ENCODE results near the gene RASL10A. TPM values are rescaled to one million over a fixed set of nuclear protein-coding genes. Genes with fewer than 3 reads are reported as not detected.

RASL10A gene
- total RNA-seq, 1 experiment from 2014 or later, result not detected

- H2AFZ ChIP-seq, result no peak overlapping the region
- BruUV-seq (replicated peaks), result no TSS peak
- intact Hi-C loops (cut with micrococcal nuclease; ENCODE audit: unreplicated experiment), result no loop called here
- peaks cover 23% of the 10 kb centered on the region for H3K4me1 ChIP-seq (replicated peaks; ENCODE audit: insufficient read depth)
- ChIA-PET POLR2A (ENCODE audit: unreplicated experiment) (no interaction called here), CTCF (no interaction called here)
- peaks cover 16% of the 10 kb centered on the region; the same call in 1 of the 2 replicates for H3F3A ChIP-seq (ENCODE audit: insufficient read depth, low read depth)
- TF ChIP-seq EZH2 (IDR thresholded peaks at IDR 0.05; ENCODE audit: low read depth), result no peak
- TF ChIP-seq, protein P1, sequence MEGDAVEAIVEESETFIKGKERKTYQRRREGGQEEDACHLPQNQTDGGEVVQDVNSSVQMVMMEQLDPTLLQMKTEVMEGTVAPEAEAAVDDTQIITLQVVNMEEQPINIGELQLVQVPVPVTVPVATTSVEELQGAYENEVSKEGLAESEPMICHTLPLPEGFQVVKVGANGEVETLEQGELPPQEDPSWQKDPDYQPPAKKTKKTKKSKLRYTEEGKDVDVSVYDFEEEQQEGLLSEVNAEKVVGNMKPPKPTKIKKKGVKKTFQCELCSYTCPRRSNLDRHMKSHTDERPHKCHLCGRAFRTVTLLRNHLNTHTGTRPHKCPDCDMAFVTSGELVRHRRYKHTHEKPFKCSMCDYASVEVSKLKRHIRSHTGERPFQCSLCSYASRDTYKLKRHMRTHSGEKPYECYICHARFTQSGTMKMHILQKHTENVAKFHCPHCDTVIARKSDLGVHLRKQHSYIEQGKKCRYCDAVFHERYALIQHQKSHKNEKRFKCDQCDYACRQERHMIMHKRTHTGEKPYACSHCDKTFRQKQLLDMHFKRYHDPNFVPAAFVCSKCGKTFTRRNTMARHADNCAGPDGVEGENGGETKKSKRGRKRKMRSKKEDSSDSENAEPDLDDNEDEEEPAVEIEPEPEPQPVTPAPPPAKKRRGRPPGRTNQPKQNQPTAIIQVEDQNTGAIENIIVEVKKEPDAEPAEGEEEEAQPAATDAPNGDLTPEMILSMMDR (conservative IDR thresholded peaks at IDR 0.05), result no peak; the same call in 1 of the 2 replicates
- H3K79me2 ChIP-seq (ENCODE audit: low read depth), result no peaks in the 10 kb centered on the region
- no peaks in the 10 kb centered on the region for H3K9me2 ChIP-seq (ENCODE audit: insufficient read depth)
- no peaks in the 10 kb centered on the region for H3K27me3 ChIP-seq (ENCODE audit: insufficient read depth, low read depth)
- H3K9me3 ChIP-seq (ENCODE audit: insufficient read depth, low read depth), result no peaks in the 10 kb centered on the region
- no peaks in the 10 kb centered on the region for H4K20me1 ChIP-seq (ENCODE audit: insufficient read depth)
- H3K4me3 ChIP-seq, result no peak overlapping the region
- H3K4me2 ChIP-seq, result no peak overlapping the region
- H3K27ac ChIP-seq, result no peak overlapping the region
- DNase-seq, result no peak
- no peaks in the 10 kb centered on the region for H3K36me3 ChIP-seq (ENCODE audit: low read depth)
These were observed 2.3 kb downstream of the RASL10A start for GRCh38 chr22:29313126-29313575.

DNA sequence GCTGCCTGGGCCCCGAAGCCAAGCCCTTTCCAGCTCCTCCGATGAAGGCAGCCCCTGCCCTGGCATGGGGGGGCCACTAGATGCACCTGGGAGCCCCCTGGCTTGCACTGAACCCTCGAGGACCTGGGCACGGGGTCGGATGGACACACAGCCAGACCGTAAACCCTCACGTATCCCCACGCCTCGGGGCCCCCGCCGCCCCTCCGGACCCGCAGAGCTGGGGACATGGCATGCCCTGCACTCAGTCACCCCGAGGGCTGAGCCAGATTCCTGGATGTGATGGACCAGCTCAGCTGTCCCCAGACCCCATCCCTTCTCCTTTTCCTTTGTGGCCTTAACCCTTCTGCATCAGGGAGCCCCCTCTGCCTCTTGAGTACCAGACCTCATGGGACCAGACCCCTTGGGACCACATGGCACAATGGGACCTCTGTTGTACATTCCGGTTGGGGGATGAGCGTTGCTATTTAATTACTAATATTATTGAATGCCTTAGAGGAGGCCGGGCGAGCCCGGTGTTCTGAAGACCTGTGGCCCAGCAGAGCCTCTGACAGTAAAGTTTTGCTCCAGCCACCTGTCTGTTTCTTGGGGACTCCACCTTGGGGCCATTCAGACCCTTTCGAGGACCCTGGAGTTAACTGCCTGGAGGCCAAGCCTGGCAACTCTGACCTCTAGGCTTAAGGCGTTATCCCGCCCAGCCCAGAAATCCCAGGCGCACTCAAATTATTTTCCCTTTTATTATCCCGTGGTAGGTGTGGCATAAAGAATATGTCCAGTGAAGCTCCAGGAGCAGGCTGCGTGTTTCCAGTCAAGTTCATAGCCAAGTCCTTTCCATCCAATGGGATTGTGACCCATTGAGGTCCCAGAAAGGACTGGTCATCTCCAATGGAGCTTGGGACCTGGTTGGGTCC is 3.0 kb downstream of the RASL10A start:
- no peak for DNase-seq
- ChIA-PET POLR2A (ENCODE audit: unreplicated experiment) (interaction anchor here (0.6 kb wide), 1 partner anchor 8 kb away, joined by 3 read pairs; no protein-coding TSS in a partner anchor), CTCF (no interaction called here)
- H3K27ac ChIP-seq, result no peak overlapping the region
- peaks cover 27% of the 10 kb centered on the region for H3K4me1 ChIP-seq (replicated peaks; ENCODE audit: insufficient read depth)
- H3K4me2 ChIP-seq, result no peak overlapping the region
- TF ChIP-seq, protein P1 (conservative IDR thresholded peaks at IDR 0.05), result no peak
- TF ChIP-seq EZH2 (IDR thresholded peaks at IDR 0.05; ENCODE audit: low read depth), result no peak
- no peaks in the 10 kb centered on the region for H3K9me3 ChIP-seq (ENCODE audit: insufficient read depth, low read depth)
- H4K20me1 ChIP-seq (ENCODE audit: insufficient read depth), result no peaks in the 10 kb centered on the region
- no peak overlapping the region for H3K4me3 ChIP-seq
- intact Hi-C loops (cut with micrococcal nuclease; ENCODE audit: unreplicated experiment), result no loop called here
- peaks cover 16% of the 10 kb centered on the region; the same call in 1 of the 2 replicates for H3F3A ChIP-seq (ENCODE audit: insufficient read depth, low read depth)
- H3K36me3 ChIP-seq (ENCODE audit: low read depth), result no peaks in the 10 kb centered on the region
- H3K9me2 ChIP-seq (ENCODE audit: insufficient read depth), result no peaks in the 10 kb centered on the region
- 0 out of 2 replicates have a peak, but pooled peaks cover 5% of the 10 kb centered on the region for H3K79me2 ChIP-seq (ENCODE audit: low read depth)
- no peak overlapping the region for H2AFZ ChIP-seq
- no TSS peak for BruUV-seq (replicated peaks)
- H3K27me3 ChIP-seq (ENCODE audit: insufficient read depth, low read depth), result no peaks in the 10 kb centered on the region

DNA sequence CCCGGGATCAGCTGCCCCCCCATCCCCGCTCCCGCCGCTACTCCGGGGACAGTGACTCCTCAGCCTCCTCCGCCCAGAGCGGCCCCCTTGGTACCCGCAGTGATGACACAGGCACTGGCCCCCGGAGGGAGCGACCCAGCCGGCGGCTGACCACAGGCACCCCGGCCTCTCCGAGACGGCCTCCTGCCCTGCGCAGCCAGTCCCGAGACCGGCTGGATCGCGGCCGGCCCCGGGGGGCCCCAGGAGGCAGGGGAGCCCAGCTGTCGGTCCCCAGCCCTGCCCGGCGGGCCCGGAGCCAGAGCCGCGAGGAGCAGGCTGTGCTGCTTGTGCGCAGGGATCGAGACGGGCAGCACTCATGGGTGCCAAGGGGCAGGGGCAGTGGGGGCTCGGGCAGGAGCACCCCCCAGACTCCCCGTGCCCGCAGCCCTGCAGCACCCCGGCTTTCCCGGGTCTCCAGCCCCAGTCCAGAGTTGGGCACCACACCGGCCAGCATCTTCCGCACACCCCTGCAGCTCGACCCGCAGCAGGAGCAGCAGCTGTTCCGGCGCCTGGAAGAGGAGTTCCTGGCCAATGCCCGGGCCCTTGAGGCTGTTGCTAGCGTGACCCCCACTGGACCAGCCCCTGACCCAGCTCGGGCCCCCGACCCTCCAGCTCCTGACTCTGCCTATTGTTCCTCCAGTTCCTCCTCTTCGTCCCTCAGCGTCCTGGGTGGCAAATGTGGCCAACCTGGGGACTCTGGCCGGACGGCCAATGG is 3.9 kb downstream of the RASL10A start:
- Histone ChIP-seq H3K9me3 (ENCODE audit: insufficient read depth, low read depth) (no peaks in the 10 kb centered on the region), H3K4me2 (peak overlapping the region; percentile 31; the same call in 1 of the 2 replicates), H4K20me1 (ENCODE audit: insufficient read depth) (no peaks in the 10 kb centered on the region), H3K27me3 (ENCODE audit: insufficient read depth, low read depth) (no peaks in the 10 kb centered on the region), H3K27ac (no peak overlapping the region), H3K36me3 (ENCODE audit: low read depth) (no peaks in the 10 kb centered on the region), H3K9me2 (ENCODE audit: insufficient read depth) (no peaks in the 10 kb centered on the region), H2AFZ (no peak overlapping the region), H3K4me3 (no peak overlapping the region), H3K79me2 (ENCODE audit: low read depth) (0 out of 2 replicates have a peak, but pooled peaks cover 7% of the 10 kb centered on the region), H3F3A (ENCODE audit: insufficient read depth, low read depth) (peaks cover 16% of the 10 kb centered on the region; the same call in 1 of the 2 replicates), H3K4me1 (replicated peaks; ENCODE audit: insufficient read depth) (peaks cover 28% of the 10 kb centered on the region)
- CTCF ChIA-PET, result no interaction called here
- DNase-seq, result no peak
- intact Hi-C loops (cut with micrococcal nuclease; ENCODE audit: unreplicated experiment), result loop anchor here (1.0 kb wide), 1 partner anchor 33 kb away; no protein-coding TSS in a partner anchor
- no TSS peak for BruUV-seq (replicated peaks)
- TF ChIP-seq, protein P1 (conservative IDR thresholded peaks at IDR 0.05), result no peak
- TF ChIP-seq EZH2 (IDR thresholded peaks at IDR 0.05; ENCODE audit: low read depth), result no peak
- POLR2A ChIA-PET (ENCODE audit: unreplicated experiment), result interaction anchor here (0.6 kb wide), 1 partner anchor 9 kb away, joined by 3 read pairs; no protein-coding TSS in a partner anchor

Data from PC-9 (cell line).